Epithelial cell of esophagus (primary cell): ENCODE measurements around the gene KPNA1.

Experiments
- DNase-seq: peaks from one replicate; pipeline ENCODE4 v3.0.0; 2010; ENCODE audit warnings: low read depth
- H3K4me3 ChIP-seq: 2 replicates; pipeline ENCODE4 v1.5.1; 2011; ENCODE audit warnings: mild to moderate bottlenecking, low read length, control low read depth
- TF ChIP-seq, protein P1 (sequence below): IDR thresholded peaks from 2 replicates; pipeline ENCODE4 v1.5.1; 2011; ENCODE audit warnings: low read depth, mild to moderate bottlenecking, low read length, control low read depth, inconsistent platforms; ENCODE audit not compliant: insufficient read depth; ENCODE audit errors: missing control alignments

The KPNA1 gene

DNA sequence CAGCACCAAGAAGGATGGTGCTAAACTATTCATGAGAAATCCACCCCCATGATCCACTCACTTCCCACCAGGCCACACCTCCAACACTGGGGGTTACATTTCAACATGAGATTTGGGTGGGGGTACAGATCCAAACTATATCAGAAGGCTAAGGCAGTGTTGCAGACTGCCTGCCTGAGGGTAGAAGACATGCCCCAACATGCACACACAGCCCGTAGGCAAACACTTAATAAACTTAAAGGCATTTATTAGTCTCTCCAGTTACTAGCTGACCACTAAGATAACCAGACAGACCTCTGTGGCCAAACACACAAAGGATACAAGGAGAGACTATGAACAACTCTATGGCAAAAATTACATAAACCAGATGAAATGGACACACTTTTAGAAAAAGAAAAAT lies 120.6 kb downstream of the KPNA1 start:
- TF ChIP-seq, protein P1, sequence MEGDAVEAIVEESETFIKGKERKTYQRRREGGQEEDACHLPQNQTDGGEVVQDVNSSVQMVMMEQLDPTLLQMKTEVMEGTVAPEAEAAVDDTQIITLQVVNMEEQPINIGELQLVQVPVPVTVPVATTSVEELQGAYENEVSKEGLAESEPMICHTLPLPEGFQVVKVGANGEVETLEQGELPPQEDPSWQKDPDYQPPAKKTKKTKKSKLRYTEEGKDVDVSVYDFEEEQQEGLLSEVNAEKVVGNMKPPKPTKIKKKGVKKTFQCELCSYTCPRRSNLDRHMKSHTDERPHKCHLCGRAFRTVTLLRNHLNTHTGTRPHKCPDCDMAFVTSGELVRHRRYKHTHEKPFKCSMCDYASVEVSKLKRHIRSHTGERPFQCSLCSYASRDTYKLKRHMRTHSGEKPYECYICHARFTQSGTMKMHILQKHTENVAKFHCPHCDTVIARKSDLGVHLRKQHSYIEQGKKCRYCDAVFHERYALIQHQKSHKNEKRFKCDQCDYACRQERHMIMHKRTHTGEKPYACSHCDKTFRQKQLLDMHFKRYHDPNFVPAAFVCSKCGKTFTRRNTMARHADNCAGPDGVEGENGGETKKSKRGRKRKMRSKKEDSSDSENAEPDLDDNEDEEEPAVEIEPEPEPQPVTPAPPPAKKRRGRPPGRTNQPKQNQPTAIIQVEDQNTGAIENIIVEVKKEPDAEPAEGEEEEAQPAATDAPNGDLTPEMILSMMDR = no peak
- DNase-seq = peak; percentile 52
- no peak overlapping the region for H3K4me3 ChIP-seq

DNA sequence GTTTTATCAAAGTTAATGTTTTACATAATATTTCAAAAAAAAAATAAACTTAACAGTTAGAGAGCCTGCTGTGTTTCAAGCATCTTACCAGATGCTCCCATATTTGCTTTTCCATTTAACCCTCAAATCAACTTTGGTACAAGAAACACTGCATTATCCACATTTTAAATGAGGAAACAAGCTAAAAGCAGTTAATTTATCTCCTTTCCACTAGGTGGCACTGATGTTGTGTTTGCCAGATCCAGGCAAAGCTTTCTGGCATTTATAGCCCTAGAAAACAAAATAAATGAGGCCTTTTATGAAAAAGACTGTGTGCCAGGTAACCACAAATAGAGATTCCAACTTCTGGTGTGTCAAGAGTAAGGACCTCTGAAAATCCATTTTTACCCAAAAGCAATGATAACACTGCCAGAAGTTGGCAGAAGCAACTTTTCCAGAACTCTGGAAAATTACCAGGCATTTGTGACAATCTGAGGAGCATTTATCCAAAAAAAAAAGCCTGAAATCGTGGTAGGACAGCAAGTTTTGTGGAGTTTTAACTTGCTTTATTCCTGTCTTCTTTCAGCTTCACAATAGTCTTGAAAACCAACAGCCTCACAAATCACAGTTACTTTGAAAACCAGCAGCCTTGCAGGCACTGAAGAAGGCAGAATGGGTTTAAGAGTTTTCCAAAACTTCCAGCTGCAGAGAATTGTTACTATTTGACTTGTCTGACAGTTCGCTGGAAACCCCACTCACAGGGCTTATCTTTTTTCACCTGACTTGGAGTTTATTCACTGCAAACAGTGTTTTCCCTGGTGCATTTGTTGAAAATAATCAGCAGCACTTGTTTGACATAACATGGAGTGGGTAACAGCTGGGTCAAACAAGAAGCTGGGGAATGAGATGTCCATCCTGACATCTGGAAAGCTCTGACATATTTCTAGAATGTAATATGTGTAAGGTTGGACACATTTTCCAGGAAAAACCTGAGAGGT lies 121.6 kb downstream of the KPNA1 start:
- peak; percentile 55 for DNase-seq
- H3K4me3 ChIP-seq = no peak overlapping the region
- TF ChIP-seq, protein P1 = peak; percentile 72

DNA sequence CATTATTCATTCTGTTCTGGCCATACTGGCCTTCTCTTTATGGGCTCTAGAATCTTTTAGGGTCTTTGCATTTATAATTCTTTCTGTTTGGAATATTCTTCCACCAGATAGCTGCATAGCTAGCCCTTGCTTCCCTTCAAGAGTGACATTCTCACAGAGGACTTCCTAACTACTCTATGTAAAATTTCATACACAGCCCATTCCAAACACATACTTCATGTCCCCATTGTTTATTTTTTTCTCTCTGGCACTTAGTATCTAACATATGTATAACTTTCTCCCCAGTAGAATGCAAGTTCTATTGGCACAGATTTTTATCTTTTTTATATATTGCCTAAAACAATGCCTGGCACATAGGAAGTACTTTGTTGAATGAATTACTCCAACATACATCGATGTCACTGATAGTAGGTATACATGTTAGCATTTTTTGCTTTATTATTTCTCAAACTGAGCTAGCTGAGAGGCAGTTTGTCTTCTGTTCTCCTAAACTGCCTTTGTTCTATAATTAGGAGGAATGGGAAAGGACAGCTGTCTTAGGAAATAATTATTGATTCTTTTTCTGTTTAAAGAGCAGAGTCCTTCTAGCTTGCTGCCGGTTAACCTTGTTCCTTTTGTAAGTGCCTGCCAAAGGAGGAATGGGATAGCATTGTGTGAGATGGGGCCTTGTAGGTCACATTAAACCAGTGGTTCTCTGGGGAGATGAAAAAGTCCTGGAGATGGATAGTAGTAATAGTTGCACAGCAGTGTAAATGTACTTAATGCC lies 122.9 kb downstream of the KPNA1 start:
- TF ChIP-seq, protein P1 = no peak
- DNase-seq = no peak
- H3K4me3 ChIP-seq = no peak overlapping the region

DNA sequence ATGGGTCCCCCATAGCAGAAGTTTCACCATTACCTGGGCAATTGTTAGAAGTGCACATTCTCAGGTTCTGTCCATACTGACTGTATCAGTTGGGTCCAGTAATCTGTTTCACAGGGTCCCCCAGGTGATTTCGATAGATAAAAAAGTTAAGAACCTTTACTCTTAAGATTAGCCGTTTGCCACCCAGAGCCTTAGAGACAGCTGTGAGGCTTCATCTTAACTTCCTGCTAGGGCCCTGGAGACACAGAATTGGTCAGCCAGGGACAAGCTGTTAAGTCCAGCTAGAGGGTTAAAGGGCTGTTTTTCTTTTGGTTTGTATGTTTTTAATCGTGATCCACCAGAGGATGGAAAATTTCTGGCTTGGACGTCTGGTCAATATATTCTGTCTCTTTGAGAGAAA lies 124.1 kb downstream of the KPNA1 start:
- TF ChIP-seq, protein P1 = no peak
- no peak overlapping the region for H3K4me3 ChIP-seq
- DNase-seq = no peak

DNA sequence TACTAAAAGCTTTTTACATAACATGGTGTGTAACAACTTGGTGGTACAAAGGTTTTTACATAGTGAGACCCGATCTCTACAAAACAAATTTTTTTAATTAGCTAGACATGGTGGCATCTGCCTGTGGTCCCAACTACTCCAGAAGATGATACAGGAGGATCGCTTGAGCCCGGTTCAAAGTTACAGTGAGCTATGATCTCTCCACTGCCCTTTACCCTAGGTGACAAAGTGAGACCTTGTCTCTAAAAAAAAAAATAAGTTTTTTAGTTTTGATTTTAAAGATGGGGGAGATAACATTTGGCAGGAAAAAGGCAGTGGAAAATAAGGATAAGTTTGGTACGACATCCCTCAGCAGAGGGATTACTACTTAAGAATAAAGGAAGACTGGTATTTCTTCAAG lies 124.8 kb downstream of the KPNA1 start:
- DNase-seq = no peak
- no peak overlapping the region for H3K4me3 ChIP-seq
- TF ChIP-seq, protein P1 = no peak

DNA sequence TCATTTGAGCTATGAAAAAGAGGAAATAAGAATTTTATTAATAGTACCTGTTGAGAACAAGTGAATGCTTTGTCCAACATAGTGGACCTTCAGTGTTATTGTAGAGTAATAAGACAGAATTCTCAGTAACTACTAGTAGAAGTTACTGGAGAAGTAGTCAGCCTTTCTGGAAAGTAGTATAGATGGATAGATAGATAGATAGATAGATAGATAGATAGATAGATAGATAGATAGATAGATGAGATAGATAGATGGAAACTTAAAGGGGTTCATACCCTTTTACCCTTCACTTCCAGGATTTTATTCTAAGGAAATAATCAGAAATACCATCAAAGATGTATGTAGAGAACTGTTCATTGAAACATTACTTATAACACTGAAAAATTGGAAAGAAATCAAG lies 125.5 kb downstream of the KPNA1 start:
- no peak for DNase-seq
- TF ChIP-seq, protein P1 = no peak
- H3K4me3 ChIP-seq = no peak overlapping the region

DNA sequence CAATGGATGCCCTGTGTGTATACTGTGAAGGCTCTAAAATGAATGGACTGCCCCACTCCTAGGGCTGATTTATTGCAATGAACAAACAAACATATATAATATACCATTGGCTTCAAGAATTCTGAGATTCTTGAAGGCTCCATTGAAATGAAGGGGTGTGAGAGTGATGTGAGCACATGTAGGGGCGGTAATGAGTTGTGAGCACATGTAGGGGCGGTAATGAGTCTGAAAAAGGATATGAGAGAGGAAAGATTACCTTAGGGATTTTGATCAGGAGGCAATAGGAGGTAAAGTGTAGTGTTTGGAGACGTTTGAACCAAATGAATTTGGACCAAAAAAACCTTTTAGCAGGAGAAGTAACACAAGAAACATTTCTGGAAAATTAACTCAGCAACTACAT lies 127.0 kb downstream of the KPNA1 start:
- TF ChIP-seq, protein P1 = no peak
- no peak for DNase-seq
- no peak overlapping the region for H3K4me3 ChIP-seq
